ENCODE data around the gene MND1. TPM values are rescaled to one million over a fixed set of nuclear protein-coding genes. Genes with fewer than 3 reads are reported as not detected.

Gene MND1
- total RNA-seq, 1 donor from 2014 or later, result 74.6 TPM

- Histone ChIP-seq H3K4me2 (no peak overlapping the region), H2AFZ (replicated peaks) (no peak overlapping the region), H3K36me3 (peaks cover 6% of the 10 kb centered on the region), H3K27me3 (no peaks in the 10 kb centered on the region), H3K4me3 (no peak overlapping the region), H3K9ac (no peak overlapping the region), H3K9me3 (ENCODE audit: low read depth) (no peaks in the 10 kb centered on the region), H3K4me1 (no peaks in the 10 kb centered on the region), H3K27ac (no peak overlapping the region), H3K79me2 (ENCODE audit: low read depth) (no peaks in the 10 kb centered on the region), H4K20me1 (ENCODE audit: low read depth) (no peaks in the 10 kb centered on the region), H3F3A (ENCODE audit: low read depth) (peaks cover 3% of the 10 kb centered on the region)
- DNase-seq (ENCODE audit: low spot score), result no peak
- peaks cover 36% of the 10 kb centered on the region for H3K36me3 Mint-ChIP-seq
- no peak overlapping the region for H3K27ac Mint-ChIP-seq
- TF ChIP-seq EZH2 (IDR thresholded peaks at IDR 0.05) (no peak), EZH2phosphoT487 (IDR thresholded peaks at IDR 0.05) (no peak), CTCF (IDR thresholded peaks at IDR 0.05) (no peak)
- H3K4me3 Mint-ChIP-seq, result no peak overlapping the region
- H3K4me1 Mint-ChIP-seq, result no peaks in the 10 kb centered on the region
- peaks cover 2% of the 10 kb centered on the region for H3K27me3 Mint-ChIP-seq (ENCODE audit: insufficient read depth, low read depth)
- H3K9me3 Mint-ChIP-seq, result no peaks in the 10 kb centered on the region
Observed at GRCh38 chr4:153324046-153324445, 20.4 kb upstream of the MND1 start.

GRCh38 chr4:153325558-153325957 lies 18.9 kb upstream of the MND1 start:
- Histone ChIP-seq H3K79me2 (ENCODE audit: low read depth) (no peaks in the 10 kb centered on the region), H3K4me1 (no peaks in the 10 kb centered on the region), H2AFZ (replicated peaks) (no peak overlapping the region), H3F3A (ENCODE audit: low read depth) (peaks cover 3% of the 10 kb centered on the region), H3K27me3 (no peaks in the 10 kb centered on the region), H3K4me2 (no peak overlapping the region), H3K36me3 (peaks cover 7% of the 10 kb centered on the region), H3K9ac (no peak overlapping the region), H3K4me3 (no peak overlapping the region), H3K27ac (no peak overlapping the region), H4K20me1 (ENCODE audit: low read depth) (no peaks in the 10 kb centered on the region), H3K9me3 (ENCODE audit: low read depth) (no peaks in the 10 kb centered on the region)
- no peak for TF ChIP-seq EZH2 (IDR thresholded peaks at IDR 0.05)
- TF ChIP-seq CTCF (IDR thresholded peaks at IDR 0.05), result no peak
- no peak for TF ChIP-seq EZH2phosphoT487 (IDR thresholded peaks at IDR 0.05)
- no peak for DNase-seq (ENCODE audit: low spot score)
- H3K36me3 Mint-ChIP-seq, result peaks cover 30% of the 10 kb centered on the region
- H3K4me3 Mint-ChIP-seq, result no peak overlapping the region
- H3K4me1 Mint-ChIP-seq, result no peaks in the 10 kb centered on the region
- H3K9me3 Mint-ChIP-seq, result no peaks in the 10 kb centered on the region
- no peak overlapping the region for H3K27ac Mint-ChIP-seq
- peaks cover 2% of the 10 kb centered on the region for H3K27me3 Mint-ChIP-seq (ENCODE audit: insufficient read depth, low read depth)

GRCh38 chr4:153326513-153326912 lies 18.0 kb upstream of the MND1 start:
- Histone ChIP-seq H4K20me1 (ENCODE audit: low read depth) (no peaks in the 10 kb centered on the region), H3K27ac (no peak overlapping the region), H3K36me3 (peaks cover 7% of the 10 kb centered on the region), H3K27me3 (no peaks in the 10 kb centered on the region), H2AFZ (replicated peaks) (no peak overlapping the region), H3K4me3 (no peak overlapping the region), H3K4me2 (no peak overlapping the region), H3K9me3 (ENCODE audit: low read depth) (no peaks in the 10 kb centered on the region), H3K4me1 (no peaks in the 10 kb centered on the region), H3F3A (ENCODE audit: low read depth) (peaks cover 3% of the 10 kb centered on the region), H3K9ac (no peak overlapping the region), H3K79me2 (ENCODE audit: low read depth) (no peaks in the 10 kb centered on the region)
- TF ChIP-seq CTCF (IDR thresholded peaks at IDR 0.05) (no peak), EZH2phosphoT487 (IDR thresholded peaks at IDR 0.05) (no peak), EZH2 (IDR thresholded peaks at IDR 0.05) (no peak)
- no peak overlapping the region for H3K4me3 Mint-ChIP-seq
- no peak overlapping the region for H3K27ac Mint-ChIP-seq
- no peaks in the 10 kb centered on the region for H3K4me1 Mint-ChIP-seq
- H3K36me3 Mint-ChIP-seq, result peaks cover 31% of the 10 kb centered on the region
- peaks cover 3% of the 10 kb centered on the region for H3K27me3 Mint-ChIP-seq (ENCODE audit: insufficient read depth, low read depth)
- DNase-seq (ENCODE audit: low spot score), result no peak
- H3K9me3 Mint-ChIP-seq, result no peaks in the 10 kb centered on the region

Data from neural progenitor cell (in vitro differentiated cells).